HG03159 (cell line): ENCODE measurements around the gene ZNF616.

Source experiments
- ATAC-seq: cut with Tn5 transposase; IDR thresholded peaks from one replicate; pipeline ENCODE4 v1.9.1; 2021; ENCODE audit warnings: mild to moderate bottlenecking, moderate library complexity; ENCODE audit not compliant: unreplicated experiment

The ZNF616 gene

DNA sequence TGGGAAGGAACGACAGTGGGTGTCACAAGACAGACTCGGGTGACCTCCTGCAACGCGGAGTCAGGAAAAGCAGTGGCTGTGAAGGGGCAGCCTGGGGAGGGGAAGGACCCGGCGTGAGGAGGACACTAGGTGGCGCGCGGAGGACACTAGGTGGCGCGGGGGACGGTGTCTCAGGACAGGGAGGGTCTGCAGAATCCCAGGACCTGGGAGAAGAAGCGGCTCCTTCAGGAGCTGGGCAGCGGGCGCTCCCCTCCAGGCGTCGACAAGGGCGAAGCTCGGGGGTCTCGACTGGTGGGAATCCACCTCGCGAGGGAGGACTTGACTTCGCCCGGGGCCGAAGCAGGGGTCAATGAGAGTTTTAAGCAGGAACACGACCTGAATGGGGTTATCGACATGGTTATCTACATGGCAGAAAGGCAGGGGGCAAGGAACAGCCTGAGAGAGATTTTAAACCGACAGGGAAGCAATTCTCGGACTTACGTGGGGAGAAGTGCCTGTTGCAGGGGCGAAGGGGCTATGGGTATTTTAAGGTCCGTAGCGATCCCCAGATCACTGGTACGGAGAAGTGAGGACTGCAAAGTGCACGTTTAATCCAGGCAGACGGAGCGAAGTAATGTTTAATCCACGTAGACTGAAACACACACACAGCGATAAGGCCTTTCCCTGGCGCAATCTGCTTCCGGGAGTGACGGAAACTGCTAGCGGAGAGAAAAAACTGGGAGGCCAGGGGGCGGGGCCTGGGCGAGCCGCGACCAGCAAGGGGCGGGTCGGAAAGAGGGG is at the start of gene ZNF616:
Gene ZNF616 (minus strand): TSS at position 687 of the 780 bp plus-strand sequence. CDS start 9,426 bp downstream, outside the sequence.
- ATAC-seq, result peak; percentile 54

DNA sequence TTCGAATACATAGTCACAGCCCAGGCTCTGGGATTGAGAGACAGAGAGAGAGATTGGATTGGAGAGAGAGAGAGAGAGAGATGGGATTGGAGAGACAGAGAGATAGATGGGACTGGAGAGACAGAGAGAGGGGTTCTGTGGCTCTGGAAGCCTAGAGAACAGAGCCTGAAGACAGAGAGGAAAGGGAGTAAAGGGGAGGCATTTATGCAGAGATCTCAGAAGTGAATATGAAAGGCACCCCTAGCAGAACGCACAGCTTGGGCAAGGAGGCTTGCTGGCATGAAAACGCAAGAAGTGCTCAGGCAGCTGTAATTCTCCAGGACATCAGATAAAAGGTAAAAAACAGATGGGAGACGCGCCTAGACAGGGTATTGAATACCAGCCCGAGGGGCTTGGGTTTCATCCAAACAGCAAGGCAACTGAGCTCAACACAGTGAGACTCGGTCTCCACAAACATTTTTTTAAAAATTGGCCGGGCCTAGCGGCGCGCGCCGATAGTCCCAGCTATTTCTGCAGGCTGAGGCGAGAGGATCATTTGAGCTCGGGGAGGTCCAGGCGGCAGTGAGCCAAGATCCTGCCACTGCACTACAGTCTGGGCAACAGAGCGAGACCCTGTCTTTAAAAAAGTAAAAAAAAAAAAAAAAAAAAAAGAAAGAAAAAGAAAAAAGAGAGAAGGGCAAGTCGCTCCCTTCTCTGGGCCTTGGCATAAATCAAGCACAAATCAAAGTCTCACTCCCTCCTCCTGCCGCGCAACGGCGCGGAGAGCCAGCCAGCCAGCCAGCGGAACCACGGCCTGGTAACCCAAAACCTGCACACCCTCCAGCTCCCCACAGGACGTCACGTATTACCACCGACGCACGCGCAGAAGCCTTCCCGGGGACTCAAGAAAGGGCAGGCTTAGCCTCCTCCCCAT is 49.3 kb upstream of the ZNF616 start:
- peak; percentile 7 for ATAC-seq

DNA sequence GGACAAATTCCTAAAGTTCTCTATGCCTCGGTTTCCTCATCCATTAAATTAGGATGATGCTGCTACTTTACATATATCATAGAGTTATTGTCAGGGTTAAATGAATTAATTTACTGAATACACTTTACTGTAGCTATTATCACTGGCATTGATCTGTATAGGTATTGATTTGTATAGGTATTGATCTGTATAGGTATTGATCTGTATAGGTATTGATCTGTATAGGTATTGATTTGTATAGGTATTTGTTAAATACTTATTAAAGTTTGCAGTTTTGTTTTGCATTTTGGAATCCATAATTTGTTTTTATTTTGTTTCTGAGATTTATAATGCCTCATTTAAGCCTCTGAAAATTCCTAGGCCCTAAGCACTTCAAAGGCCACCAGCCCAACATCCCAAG is 47.7 kb upstream of the ZNF616 start:
- ATAC-seq, result no peak

DNA sequence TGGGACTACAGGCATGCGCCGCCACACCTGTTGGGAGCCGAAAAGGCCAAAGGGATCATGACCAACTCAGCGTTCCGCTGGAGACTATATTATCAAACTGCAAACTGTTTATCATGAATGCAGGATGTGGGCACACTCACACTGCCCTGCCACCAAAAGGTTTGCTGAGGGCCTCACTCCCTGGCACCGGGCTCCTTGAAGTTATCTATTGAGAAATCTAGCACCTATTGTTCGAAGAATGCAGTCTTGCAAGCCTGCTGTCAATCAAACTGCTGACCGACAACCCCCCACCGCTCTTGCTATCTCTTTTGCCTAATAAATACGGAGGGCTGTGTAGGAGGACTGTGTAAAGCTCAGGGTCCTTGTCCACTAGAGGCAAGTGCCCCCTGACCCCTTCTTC is 36.8 kb upstream of the ZNF616 start:
- ATAC-seq, result no peak

DNA sequence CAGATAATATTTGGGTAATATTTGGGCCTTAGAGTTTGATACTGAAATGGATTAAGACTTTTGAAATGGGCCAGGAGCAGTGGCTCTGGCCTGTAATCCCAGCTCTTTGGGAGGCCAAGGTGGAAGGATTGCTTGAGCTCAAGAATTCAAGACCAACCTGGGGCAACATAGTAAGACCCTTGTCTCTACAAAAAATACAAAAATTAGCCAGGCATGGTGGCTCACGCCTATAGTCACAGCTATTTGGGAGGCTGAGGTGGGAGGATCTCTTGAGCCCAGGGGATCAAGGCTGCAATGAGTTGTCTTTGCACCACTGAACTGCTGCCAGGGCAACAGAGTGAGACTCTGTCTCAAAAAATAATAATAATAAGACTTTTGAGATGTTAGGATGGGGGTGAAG is 32.6 kb upstream of the ZNF616 start:
- no peak for ATAC-seq

DNA sequence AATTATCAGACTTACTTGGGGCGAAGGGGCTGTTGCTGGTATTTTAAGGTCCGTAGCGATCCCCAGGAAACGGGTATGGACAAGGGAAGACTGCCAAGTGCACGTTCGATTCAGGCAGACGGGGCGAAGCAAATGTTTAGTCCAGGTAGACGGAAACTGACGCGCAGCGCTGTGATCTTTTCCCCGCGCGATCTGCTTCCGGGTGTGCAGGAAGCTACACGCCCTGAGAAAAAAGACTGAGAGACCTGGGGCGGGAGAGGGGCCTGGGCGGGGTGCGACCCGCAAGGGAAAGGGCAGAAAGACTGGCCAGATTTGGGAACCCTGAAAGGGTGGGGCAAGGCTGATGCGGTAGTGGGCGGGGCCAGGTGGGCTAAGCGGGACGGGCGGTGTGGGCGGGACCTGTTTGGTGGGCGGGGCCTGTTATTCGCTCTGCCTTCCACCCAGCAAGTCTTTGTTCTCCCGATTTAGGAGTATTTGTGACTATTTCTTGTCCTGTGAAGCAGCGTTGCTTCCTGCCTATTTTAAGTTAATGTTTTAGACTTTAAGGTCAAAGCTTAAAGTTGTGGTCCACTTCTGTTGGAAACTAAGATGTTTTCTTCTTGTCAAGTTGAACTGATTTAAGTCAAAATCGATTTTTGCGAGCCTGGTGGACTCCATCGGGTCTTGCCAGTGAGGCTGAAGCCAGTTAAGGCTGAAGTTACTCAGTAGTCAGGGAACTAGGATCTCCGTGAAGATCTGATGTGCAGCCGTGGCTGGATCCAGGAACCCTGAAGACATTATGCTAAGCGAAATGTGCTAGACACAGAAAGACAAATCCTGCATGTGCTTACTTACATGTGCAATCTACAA is 31.8 kb upstream of the ZNF616 start, which contains the start of gene ZNF836:
Gene ZNF836 (minus strand): TSS at position 301 of the 849 bp plus-strand sequence. CDS start 3,549 bp downstream, outside the sequence.
- peak; percentile 72 for ATAC-seq

DNA sequence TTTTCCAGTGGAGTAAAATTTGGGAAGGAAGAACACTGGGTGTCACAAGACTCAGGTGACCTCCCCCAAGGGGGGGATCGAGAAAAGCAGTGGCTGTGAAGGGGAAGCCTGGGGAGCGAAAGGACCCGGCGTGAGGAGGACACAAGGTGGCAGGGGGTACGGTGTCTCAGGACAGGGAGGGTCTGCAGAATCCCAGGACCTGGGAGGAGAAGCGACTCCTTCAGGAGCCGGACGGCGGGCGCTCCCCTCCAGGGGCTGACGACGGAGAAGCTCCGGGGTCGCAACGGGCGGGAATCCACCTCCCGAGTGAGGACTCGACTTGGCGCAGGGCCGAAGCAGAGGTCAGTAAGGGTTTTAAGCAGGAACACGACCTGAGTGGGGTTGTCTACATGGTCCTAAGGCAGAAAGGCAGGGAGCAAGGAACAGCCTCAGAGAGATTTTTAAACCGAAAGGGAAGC is 31.2 kb upstream of the ZNF616 start:
- peak; percentile 35 for ATAC-seq

DNA sequence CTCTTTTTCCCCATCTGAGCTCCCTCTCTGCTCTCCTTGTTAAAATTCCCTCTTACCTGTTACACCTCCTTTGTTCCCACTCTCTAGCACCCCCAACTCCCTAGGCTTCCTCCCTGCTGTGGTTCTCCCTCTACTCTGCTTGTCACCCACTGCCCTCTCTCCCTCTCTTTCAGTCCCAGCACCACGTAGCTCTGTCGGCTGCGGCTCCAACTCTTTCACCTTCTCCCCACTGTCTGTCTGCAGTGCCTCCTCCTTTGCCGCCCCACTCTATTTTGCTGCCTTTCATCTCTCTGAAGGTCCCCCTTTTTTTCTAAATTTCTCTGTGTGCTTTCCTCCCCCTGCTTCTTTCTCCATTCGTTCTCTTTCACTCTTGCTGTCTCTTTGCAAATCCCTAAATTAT is 30.6 kb upstream of the ZNF616 start:
- no peak for ATAC-seq

DNA sequence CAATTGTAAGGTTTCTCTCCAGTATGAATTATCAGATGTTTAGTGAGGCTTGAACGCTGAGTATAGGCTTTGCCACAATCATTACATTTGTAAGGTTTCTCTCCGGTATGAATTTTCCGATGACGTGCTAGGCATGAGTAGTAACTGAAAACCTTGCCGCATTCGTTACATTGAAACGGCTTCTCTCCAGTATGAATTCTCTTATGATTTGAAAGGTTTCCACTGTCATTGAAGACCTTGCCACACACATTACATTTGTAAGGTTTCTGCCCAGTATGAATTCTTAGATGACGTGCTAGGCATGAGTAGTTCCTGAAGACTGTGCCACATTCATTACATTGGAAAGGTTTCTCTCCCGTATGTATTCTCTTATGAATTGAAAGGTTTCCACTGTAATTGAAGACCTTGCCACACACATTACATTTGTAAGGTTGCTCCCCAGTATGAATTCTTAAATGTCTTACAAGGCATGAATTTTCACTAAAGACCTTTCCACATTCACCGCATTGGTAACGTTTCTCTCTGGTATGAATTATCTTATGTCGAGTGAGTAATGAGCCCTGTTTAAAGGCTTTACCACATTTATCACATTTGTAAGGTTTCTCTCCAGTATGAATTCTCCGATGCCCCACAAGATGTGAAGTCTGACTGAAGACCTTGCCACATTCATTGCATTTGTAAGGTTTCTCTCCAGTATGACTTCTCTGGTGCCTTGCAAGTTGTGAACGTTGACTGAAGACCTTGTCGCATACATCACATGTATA is 16.0 kb upstream of the ZNF616 start:
- ATAC-seq, result no peak

DNA sequence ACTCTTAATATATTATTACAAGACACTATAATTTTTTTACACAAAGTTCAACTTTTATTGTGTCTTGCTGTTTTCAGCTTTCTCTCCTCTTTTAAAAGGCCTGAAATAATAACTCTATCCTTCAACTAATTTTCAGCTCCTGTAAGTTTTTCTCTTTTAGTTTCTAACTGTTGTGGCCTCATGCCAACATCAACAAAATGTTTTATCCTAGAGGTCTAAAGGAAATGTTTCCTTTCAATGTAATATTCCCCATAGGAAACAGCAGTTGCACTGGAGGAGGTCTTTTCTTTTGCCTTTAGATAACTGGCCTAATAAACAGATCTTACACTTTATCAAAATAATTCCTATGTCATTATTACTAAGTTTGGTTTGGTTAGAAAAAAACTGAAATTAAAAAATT is 8.5 kb upstream of the ZNF616 start:
- ATAC-seq, result no peak

DNA sequence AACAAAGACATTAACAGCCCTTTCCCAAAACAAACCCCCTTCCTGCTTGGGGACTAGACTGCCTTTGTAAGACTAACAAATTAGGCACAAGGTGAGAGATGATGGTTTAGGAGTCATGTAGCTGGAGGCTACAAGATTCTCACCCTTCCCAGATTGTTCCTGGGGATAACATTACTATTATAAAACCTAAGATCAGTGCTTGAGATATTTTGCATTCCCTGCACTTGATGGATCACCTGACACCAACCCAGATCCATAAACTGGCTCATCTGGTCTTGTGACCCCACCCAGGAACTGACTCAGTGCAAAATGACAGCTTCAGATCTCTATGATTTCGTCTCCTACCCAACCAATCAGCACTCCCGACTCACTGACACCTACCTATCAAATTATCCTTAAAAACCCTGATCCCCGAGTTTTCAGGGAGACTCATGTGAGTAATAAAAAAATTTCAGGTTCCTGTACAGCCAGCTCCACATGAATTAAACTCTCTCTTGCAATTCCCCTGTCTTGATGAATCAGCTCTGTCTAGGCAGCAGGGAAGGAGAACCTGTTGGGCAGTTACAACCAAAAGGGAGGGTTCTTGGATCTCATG is 2.4 kb upstream of the ZNF616 start:
- no peak for ATAC-seq

DNA sequence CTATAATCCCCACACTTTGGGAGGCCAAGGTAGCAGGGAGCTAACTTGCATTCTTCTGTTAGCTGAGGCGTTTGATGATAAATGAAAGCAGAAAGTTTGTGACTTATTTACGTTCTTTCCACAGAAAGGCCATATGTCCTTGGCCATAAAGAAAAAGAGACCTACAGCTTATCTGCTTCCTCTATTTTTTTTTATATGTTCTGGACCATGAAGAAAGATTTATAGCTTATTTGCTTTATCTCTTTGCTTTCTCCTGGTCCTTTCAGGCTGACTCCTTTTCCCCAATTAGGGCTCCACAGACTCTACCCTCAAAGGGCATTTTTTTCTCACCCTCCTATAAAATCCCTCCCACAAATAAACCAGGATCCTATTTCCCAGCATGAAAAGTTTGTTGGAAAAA is 1.5 kb upstream of the ZNF616 start:
- no peak for ATAC-seq

DNA sequence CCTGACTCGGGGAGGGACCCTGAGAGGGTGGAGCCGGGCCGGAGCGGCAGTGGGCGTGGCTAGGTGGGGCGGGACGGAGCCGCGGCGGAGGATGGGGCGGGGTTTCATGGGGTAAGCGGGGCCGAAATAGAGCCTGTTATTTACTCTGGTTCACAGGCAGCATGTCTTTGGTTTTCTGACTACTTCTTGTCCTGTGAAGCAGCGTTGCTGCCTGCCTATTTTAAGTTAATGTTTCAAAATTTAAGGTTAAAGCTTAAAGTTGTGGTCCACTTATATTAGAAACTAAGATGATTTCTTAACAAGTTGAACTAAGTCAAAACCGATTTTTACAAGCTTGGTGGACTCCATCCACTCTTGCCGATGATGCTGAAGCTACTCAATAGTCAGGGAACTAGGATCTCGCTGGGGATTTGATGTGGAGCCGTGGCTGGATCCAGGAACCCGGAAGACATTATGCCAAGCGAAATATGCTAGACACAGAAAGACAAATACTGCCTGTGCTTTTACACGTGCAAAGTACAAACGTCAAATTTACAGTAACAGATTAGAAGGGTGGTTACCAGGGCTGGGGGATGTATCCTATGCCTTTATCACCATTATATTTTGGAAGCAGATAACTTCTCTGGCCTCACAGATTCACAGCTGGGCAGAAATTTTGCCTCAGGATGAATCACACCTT is 433 bp upstream of the ZNF616 start:
- ATAC-seq, result peak; percentile 92

DNA sequence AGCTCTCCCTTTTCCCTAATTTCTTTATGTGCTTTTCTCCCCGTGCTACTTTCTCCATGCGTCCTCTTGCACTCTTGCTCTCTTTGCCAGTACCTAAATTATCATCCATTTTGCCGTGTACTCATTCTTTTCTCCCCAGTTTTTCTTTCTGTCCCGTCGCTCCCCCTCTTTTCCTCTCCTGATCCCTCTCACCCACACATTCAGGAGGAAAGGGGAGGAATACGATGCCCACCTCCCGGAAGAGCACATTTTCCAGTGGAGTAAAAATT is 821 bp downstream of the ZNF616 start:
- ATAC-seq, result no peak

DNA sequence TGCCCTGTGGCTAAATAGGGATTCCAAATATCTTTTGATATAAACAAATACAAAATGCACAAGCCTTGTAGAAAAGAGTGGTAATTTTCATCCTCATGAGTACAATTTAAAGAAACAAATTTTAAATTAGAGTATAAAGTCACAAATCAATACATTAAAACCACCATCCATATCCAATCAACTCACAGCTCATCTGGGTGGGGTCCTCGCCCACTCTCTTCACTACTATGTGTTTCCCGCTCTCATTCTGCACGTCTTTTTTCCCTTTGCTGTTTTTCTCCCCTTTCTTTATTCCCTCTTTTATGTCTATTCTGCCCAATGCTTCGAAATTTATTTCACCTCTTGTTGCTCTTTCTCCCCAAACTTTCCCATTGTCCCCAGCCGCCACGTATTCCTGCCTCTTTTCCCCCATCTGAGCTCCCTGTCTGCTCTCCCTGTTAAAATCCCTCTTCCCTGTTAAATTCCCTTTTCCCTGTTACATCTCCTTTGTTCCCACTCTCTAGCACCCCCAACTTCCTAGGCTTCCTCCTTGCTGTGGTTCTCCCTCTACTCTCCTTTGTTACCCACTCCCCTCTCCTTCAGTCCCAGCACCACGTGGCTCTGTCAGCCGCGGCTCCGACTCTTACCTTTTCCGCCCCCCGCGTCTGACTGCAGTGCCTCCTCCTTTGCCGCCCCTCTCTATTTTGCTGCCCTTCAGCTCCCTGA is 1.3 kb downstream of the ZNF616 start:
- ATAC-seq, result no peak

DNA sequence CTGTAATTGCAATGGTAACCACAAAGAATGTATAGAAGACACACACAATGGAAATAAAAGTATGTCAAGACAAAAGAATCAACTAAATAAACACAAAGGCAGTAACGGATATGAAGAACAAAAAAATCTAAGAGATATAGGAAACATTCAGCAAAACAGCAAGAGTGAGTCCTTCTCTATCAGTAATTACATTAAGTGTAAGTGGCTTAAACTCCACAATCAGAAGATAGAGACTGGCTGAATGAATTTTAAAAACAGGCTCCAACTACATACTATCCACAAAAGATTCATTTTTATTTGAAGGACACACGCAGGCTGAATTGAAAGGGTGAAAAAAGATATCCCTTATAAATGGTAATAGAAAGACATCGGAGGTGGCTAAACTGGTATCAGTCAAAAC is 19.5 kb downstream of the ZNF616 start:
- no peak for ATAC-seq

DNA sequence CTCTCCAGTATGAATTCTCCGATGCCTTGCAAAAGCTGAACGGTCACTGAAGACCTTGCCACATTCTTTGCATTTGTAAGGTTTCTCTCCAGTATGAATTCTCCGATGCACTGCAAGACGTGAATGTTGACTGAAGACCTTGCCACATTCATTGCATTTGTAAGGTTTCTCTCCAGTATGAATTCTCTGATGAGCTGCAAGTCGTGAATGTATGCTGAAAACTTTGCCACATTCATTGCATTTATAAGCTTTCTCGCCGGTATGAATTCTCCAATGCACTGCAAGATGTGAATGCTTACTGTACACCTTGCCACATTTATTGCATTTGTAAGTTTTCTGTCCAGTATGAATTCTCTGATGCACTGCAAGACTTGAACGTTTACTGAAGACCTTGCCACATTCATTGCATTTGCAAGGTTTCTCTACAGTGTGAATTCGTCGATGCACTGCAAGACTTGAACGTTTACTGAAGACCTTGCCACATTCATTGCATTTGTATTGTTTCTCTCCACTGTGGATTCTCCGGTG is 24.1 kb downstream of the ZNF616 start:
- ATAC-seq, result no peak

DNA sequence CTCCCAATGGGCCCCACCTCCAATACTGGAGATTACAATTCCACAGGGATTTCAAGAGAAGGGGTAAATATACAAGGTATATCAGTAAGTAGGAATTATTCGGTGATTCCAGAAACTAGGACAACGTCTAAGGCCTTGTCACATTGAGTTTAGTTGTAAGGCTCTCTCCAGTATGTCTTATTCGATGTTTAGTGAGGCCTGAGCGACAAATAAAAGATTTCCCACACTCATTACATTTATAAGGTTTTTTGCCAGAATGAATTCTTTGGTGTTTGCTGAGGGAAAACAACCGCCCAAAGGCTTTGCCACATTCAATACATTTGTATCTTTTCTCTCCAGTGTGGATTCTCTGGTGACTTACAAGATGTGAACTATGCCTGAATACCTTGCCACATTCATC is 25.0 kb downstream of the ZNF616 start:
- no peak for ATAC-seq

DNA sequence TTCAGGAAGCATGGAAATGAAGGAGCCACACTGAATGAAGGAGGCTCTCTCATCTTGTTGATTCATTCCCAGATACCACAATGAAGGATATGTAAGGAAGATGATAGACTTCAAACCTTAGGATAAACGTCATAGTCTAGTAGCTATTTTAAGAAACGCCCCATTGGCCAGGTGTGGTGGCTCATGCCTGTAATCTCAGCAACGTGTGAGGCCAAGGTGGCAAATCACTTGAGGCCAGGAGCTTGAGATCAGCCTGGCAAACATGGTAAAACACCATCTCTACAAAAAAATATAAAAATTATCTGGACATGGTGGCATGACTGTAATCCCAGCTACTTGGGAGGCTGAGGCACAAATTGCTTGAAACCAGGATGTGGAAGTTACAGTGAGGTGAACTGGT is 27.1 kb downstream of the ZNF616 start:
- no peak for ATAC-seq
